Keratinocyte (primary cell): ENCODE measurements around the gene TSKU. TPM values are rescaled to one million over a fixed set of nuclear protein-coding genes. Genes with fewer than 3 reads are reported as not detected.

Source experiments
- DNase-seq: peaks from one replicate; pipeline ENCODE4 v3.0.0-alpha.2; 2011; ENCODE audit warnings: low read depth, missing footprints, low spot score
- FAIRE-seq: peaks from 2 replicates; lab custom pipeline; 2011; peaks lifted over from hg19 to GRCh38; lab: Jason Lieb, UNC
- H2AFZ ChIP-seq: 2 replicates; pipeline ENCODE4 v1.6.0; 2012; ENCODE audit warnings: low read length, control low read depth, inconsistent platforms; ENCODE audit not compliant: control insufficient read depth
- H3K27ac ChIP-seq: 2 replicates; pipeline ENCODE4 v1.5.1; 2011; ENCODE audit warnings: low read length; ENCODE audit not compliant: control insufficient read depth, insufficient read depth
- H3K27me3 ChIP-seq: 3 replicates; pipeline ENCODE4 v1.6.0; 2011; ENCODE audit warnings: low read length; ENCODE audit not compliant: control insufficient read depth, insufficient read depth; ENCODE audit errors: extremely low read depth
- H3K36me3 ChIP-seq, 2 experiments: 2 replicates in 1 of 2; 3 replicates in 1 of 2; pipeline ENCODE4 v1.5.1; 2011; ENCODE audit warnings: low read length in 2 of 2, mild to moderate bottlenecking in 1 of 2; ENCODE audit not compliant: control insufficient read depth in 2 of 2, insufficient read depth in 2 of 2; ENCODE audit errors: extremely low read depth in 1 of 2
- H3K4me1 ChIP-seq: 3 replicates; pipeline ENCODE4 v1.5.1; 2011; ENCODE audit warnings: low read length; ENCODE audit not compliant: control insufficient read depth, insufficient read depth; ENCODE audit errors: extremely low read depth
- H3K4me2 ChIP-seq: 3 replicates; pipeline ENCODE4 v1.6.0; 2011; ENCODE audit warnings: low read depth, low read length; ENCODE audit not compliant: control insufficient read depth, insufficient read depth; ENCODE audit errors: extremely low read depth
- H3K4me3 ChIP-seq, 3 experiments: fragments of 200-600 bp in 1 of 3; sonication (generic) in 1 of 3; 2 replicates in 2 of 3; 3 replicates in 1 of 3; pipeline ENCODE4 v1.5.1; 2011 to 2016; ENCODE audit warnings: low read length in 3 of 3, mild to moderate bottlenecking in 3 of 3, control low read depth in 2 of 3, inconsistent platforms in 1 of 3, low read depth in 1 of 3, mixed read lengths in 1 of 3, mixed run types in 1 of 3, moderate library complexity in 1 of 3; ENCODE audit not compliant: control insufficient read depth in 2 of 3, insufficient read depth in 2 of 3; ENCODE audit errors: extremely low read depth in 1 of 3
- H3K79me2 ChIP-seq: 2 replicates; pipeline ENCODE4 v1.6.0; 2012; ENCODE audit warnings: low read length; ENCODE audit not compliant: control insufficient read depth, insufficient read depth
- H3K9ac ChIP-seq: 3 replicates; pipeline ENCODE4 v1.6.0; 2011; ENCODE audit warnings: low read length; ENCODE audit not compliant: control insufficient read depth, insufficient read depth; ENCODE audit errors: extremely low read depth
- H3K9me1 ChIP-seq: 3 replicates; pipeline ENCODE4 v1.6.0; 2011; ENCODE audit warnings: low read length; ENCODE audit not compliant: control insufficient read depth, insufficient read depth; ENCODE audit errors: extremely low read depth
- H3K9me3 ChIP-seq: 2 replicates; pipeline ENCODE4 v1.5.1; 2012; ENCODE audit warnings: low read depth, low read length; ENCODE audit not compliant: control insufficient read depth
- H4K20me1 ChIP-seq: 3 replicates; pipeline ENCODE4 v1.6.0; 2011; ENCODE audit warnings: low read length; ENCODE audit not compliant: control insufficient read depth, insufficient read depth; ENCODE audit errors: extremely low read depth
- EZH2 ChIP-seq: IDR thresholded peaks from one replicate; pipeline ENCODE4 v1.6.1; 2012; ENCODE audit warnings: inconsistent platforms, mild to moderate bottlenecking, low read length, moderate library complexity
- dilution Hi-C: fragments of 300-500 bp; cut with MboI; formaldehyde crosslinking; loops from one replicate; pipeline ENCODE4 v1.7.0; 2020; ENCODE audit warnings: low sequenced_read_pairs; ENCODE audit not compliant: extremely low pct_ligation_motif_present
- polyA plus RNA-seq, 5 experiments: library from polyadenylated mRNA; depleted of rRNA in 3 of 5; stranded (reverse) in 3 of 5; stranded (forward) in 1 of 5; unstranded in 1 of 5; fragments of >200 nt; gene quantifications; 1 replicate in 1 of 5; 2 replicates in 3 of 5; 3 replicates in 1 of 5; pipeline versions ENCODE4 v1.2.1 to v1.2.3, GENCODE V29; 2011 to 2012; ENCODE audit warnings: missing spikeins in 2 of 5, low read depth in 1 of 5, low replicate concordance in 1 of 5
- TF ChIP-seq, protein P1 (sequence below), 3 experiments: IDR thresholded peaks in 1 of 3; conservative IDR thresholded peaks in 1 of 3; optimal IDR thresholded peaks in 1 of 3; 2 replicates in 2 of 3; 3 replicates in 1 of 3; pipeline versions ENCODE3 to v1.5.1; 2011; ENCODE audit warnings: low read length in 3 of 3, mild to moderate bottlenecking in 3 of 3, moderate library complexity in 2 of 3, control low read depth in 1 of 3, inconsistent platforms in 1 of 3; ENCODE audit not compliant: insufficient read depth in 2 of 3; ENCODE audit errors: extremely low read depth in 1 of 3

Gene TSKU
- polyA plus RNA-seq, 1 donor (not counting 4 experiments of a cell fraction or from before 2014, with no cell fraction given) = 22.8 TPM

DNA sequence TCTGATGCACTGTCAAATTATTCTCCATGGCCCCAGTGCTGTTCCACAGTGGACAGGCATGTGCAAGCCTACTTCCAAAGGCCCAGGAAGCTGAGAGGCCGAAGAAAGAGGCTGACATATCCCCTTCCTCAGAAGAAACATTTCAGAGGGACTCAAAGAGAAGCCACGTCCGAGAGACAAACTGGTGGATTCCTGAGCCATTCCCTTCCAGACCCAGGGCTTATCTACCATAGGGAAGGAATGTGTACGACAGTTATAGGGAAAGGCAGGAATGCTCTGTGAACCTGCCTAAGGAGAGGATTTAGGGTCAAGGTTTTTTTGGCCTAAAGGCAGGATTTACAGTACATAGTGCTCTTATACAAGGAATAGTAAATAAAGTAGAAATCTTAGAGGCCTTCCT is 46.9 kb upstream of the TSKU start:
- Histone ChIP-seq H3K79me2 (no peaks in the 10 kb centered on the region), H3K4me1 (no peaks in the 10 kb centered on the region), H4K20me1 (no peaks in the 10 kb centered on the region), H3K4me2 (no peak overlapping the region), H3K27ac (no peak overlapping the region), H3K36me3 (no peaks in the 10 kb centered on the region), H3K9me1 (no peaks in the 10 kb centered on the region), H3K4me3 (no peak overlapping the region), H2AFZ (no peak overlapping the region), H3K9ac (no peak overlapping the region), H3K27me3 (no peaks in the 10 kb centered on the region), H3K9me3 (no peaks in the 10 kb centered on the region)
- DNase-seq = no peak
- FAIRE-seq = no peak
- dilution Hi-C loops = no loop called here
- TF ChIP-seq, protein P1, sequence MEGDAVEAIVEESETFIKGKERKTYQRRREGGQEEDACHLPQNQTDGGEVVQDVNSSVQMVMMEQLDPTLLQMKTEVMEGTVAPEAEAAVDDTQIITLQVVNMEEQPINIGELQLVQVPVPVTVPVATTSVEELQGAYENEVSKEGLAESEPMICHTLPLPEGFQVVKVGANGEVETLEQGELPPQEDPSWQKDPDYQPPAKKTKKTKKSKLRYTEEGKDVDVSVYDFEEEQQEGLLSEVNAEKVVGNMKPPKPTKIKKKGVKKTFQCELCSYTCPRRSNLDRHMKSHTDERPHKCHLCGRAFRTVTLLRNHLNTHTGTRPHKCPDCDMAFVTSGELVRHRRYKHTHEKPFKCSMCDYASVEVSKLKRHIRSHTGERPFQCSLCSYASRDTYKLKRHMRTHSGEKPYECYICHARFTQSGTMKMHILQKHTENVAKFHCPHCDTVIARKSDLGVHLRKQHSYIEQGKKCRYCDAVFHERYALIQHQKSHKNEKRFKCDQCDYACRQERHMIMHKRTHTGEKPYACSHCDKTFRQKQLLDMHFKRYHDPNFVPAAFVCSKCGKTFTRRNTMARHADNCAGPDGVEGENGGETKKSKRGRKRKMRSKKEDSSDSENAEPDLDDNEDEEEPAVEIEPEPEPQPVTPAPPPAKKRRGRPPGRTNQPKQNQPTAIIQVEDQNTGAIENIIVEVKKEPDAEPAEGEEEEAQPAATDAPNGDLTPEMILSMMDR (optimal IDR thresholded peaks at IDR 0.05 in 1 of 3, IDR thresholded peaks at IDR 0.05 in 1 of 3, conservative IDR thresholded peaks at IDR 0.05 in 1 of 3; ENCODE audit: extremely low read depth in 1 of 3, insufficient read depth in 2 of 3, low read length in 3 of 3) = no peak
- TF ChIP-seq EZH2 = no peak

DNA sequence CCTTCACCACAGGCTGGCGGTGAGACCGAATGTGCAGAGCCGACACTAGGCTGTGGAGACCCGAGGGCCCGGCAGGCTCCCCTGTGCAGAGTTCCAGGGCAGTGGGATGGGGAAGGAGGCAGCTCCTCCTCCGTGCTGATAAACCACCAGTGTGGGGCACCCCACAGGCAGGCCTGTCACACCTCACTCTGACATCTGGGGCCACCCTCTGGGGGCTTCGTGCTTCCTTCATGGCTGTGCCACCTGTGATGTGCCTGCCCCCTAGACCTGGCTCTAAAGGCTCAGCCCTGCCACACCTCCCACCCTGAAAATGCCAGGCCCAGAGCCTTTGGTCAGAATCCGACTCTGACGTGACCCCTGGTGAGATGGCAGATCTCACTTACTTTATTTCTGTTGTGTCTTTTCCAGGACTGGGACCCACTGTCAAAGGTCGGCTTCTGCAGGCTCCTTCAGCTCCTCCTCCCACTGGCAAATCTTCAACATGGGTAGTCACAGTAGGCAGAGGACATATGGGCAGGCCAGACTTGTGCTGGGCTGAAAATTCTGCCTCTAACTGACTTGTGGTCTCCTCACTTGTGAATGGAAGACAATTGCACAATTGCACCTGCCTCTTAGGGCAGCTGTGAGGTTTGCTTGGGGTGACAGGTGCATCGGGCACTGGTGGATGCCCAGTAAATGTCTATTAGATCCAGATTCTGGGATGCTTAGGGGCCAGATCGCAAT is 46.2 kb upstream of the TSKU start:
- dilution Hi-C loops = no loop called here
- FAIRE-seq (no peak), DNase-seq (no peak)
- Histone ChIP-seq H3K4me2 (no peak overlapping the region), H3K27me3 (no peaks in the 10 kb centered on the region), H3K4me3 (no peak overlapping the region), H3K27ac (no peak overlapping the region), H3K9me3 (no peaks in the 10 kb centered on the region), H3K79me2 (no peaks in the 10 kb centered on the region), H4K20me1 (no peaks in the 10 kb centered on the region), H2AFZ (no peak overlapping the region), H3K36me3 (no peaks in the 10 kb centered on the region), H3K9me1 (no peaks in the 10 kb centered on the region), H3K9ac (no peak overlapping the region), H3K4me1 (no peaks in the 10 kb centered on the region)
- TF ChIP-seq, protein P1 (optimal IDR thresholded peaks at IDR 0.05 in 1 of 3, IDR thresholded peaks at IDR 0.05 in 1 of 3, conservative IDR thresholded peaks at IDR 0.05 in 1 of 3; ENCODE audit: extremely low read depth in 1 of 3, insufficient read depth in 2 of 3, low read length in 3 of 3) = no peak
- TF ChIP-seq EZH2 = no peak
